GM18505 (cell line): ENCODE results near the gene CD27.
"Not testable (repeated sequence)": the region's sequence is repeated elsewhere in the genome, so short reads cannot be mapped to it uniquely, and the experiment has no call there.

ENCODE experiments used
- ATAC-seq: cut with Tn5 transposase; IDR thresholded peaks from one replicate; pipeline ENCODE4 v1.9.1; 2021; ENCODE audit not compliant: unreplicated experiment
- POLR2A ChIP-seq: IDR thresholded peaks from 4 replicates; pipeline ENCODE4 v1.6.1; 2011; ENCODE audit warnings: borderline replicate concordance; ENCODE audit not compliant: insufficient read depth, insufficient read length; ENCODE audit errors: extremely low read depth

The CD27 gene

GRCh38 chr12:6425590-6426531, 18.9 kb upstream of the CD27 start:
- ATAC-seq, result no peak
- TF ChIP-seq POLR2A, result no peak

- ATAC-seq, result peak; percentile 54
- no peak for TF ChIP-seq POLR2A
Observed at GRCh38 chr12:6426882-6427671, 17.7 kb upstream of the CD27 start.

- ATAC-seq, result not testable (repeated sequence)
Observed at GRCh38 chr12:6427796-6428195, 17.0 kb upstream of the CD27 start.

- no peak for TF ChIP-seq POLR2A
- ATAC-seq, result no peak
Observed at GRCh38 chr12:6428326-6428725, 16.4 kb upstream of the CD27 start.

- TF ChIP-seq POLR2A, result peak; percentile 50
- ATAC-seq, result no peak
Observed at GRCh38 chr12:6430124-6430989, 14.4 kb upstream of the CD27 start.

- ATAC-seq, result no peak
- TF ChIP-seq POLR2A, result peak; percentile 22
Observed at GRCh38 chr12:6432991-6433390, 11.8 kb upstream of the CD27 start.

GRCh38 chr12:6434205-6435140, 10.3 kb upstream of the CD27 start:
- no peak for TF ChIP-seq POLR2A
- no peak for ATAC-seq

- TF ChIP-seq POLR2A, result no peak
- no peak for ATAC-seq
Observed at GRCh38 chr12:6435961-6436715, 8.6 kb upstream of the CD27 start.

- ATAC-seq, result no peak
- no peak for TF ChIP-seq POLR2A
Observed at GRCh38 chr12:6437586-6437985, 7.2 kb upstream of the CD27 start.

- no peak for TF ChIP-seq POLR2A
- no peak for ATAC-seq
Observed at GRCh38 chr12:6438345-6438744, 6.4 kb upstream of the CD27 start.

- ATAC-seq, result no peak
- no peak for TF ChIP-seq POLR2A
Observed at GRCh38 chr12:6440391-6440790, 4.4 kb upstream of the CD27 start.
